ENCODE results near the gene CORO6.

The CORO6 gene

GRCh38 chr17:29574732-29575510 lies 47.8 kb downstream of the CORO6 start:
- Histone ChIP-seq H3F3A (ENCODE audit: low read depth) (no peaks in the 10 kb centered on the region), H3K79me2 (ENCODE audit: insufficient read depth, low read length) (no peaks in the 10 kb centered on the region; the same call in 1 of the 2 replicates), H4K20me1 (ENCODE audit: insufficient read depth, low read length, poor library complexity, severe bottlenecking) (peaks cover 6% of the 10 kb centered on the region), H2AFZ (ENCODE audit: low read length) (no peak overlapping the region), H3K4me3 (ENCODE audit: low read length, poor library complexity, severe bottlenecking) (no peak overlapping the region), H3K9ac (ENCODE audit: low read depth, low read length, poor library complexity, severe bottlenecking) (no peak overlapping the region), H3K4me2 (ENCODE audit: low read depth, low read length, poor library complexity, severe bottlenecking) (no peak overlapping the region), H3K9me2 (replicated peaks; ENCODE audit: low read depth, low read length) (no peaks in the 10 kb centered on the region), H3K36me3 (ENCODE audit: insufficient read depth, low read length) (peaks cover 52% of the 10 kb centered on the region; the same call in 1 of the 2 replicates), H3K27me3 (ENCODE audit: insufficient read depth, low read length, poor library complexity, severe bottlenecking) (no peaks in the 10 kb centered on the region), H3K9me3 (ENCODE audit: insufficient read depth, low read depth, low read length) (no peaks in the 10 kb centered on the region), H3K4me1 (ENCODE audit: insufficient read depth, low read length, poor library complexity, severe bottlenecking) (no peaks in the 10 kb centered on the region)
- TF ChIP-seq EZH2phosphoT487 (IDR thresholded peaks at IDR 0.05; ENCODE audit: borderline replicate concordance) (no peak), CTCF (conservative IDR thresholded peaks at IDR 0.05; ENCODE audit: low read length) (no peak)

- peaks cover 5% of the 10 kb centered on the region for H4K20me1 ChIP-seq (ENCODE audit: insufficient read depth, low read length, poor library complexity, severe bottlenecking)
- H2AFZ ChIP-seq (ENCODE audit: low read length) = no peak overlapping the region
- H3K9ac ChIP-seq (ENCODE audit: low read depth, low read length, poor library complexity, severe bottlenecking) = no peak overlapping the region
- no peak overlapping the region for H3K4me2 ChIP-seq (ENCODE audit: low read depth, low read length, poor library complexity, severe bottlenecking)
- no peaks in the 10 kb centered on the region for H3F3A ChIP-seq (ENCODE audit: low read depth)
- peaks cover 6% of the 10 kb centered on the region for H3K4me1 ChIP-seq (ENCODE audit: insufficient read depth, low read length, poor library complexity, severe bottlenecking)
- H3K79me2 ChIP-seq (ENCODE audit: insufficient read depth, low read length) = peaks cover 6% of the 10 kb centered on the region; the same call in 1 of the 2 replicates
- no peaks in the 10 kb centered on the region for H3K9me3 ChIP-seq (ENCODE audit: insufficient read depth, low read depth, low read length)
- H3K36me3 ChIP-seq (ENCODE audit: insufficient read depth, low read length) = peaks cover 45% of the 10 kb centered on the region; the same call in 1 of the 2 replicates
- no peak for TF ChIP-seq CTCF (conservative IDR thresholded peaks at IDR 0.05; ENCODE audit: low read length)
- no peak overlapping the region for H3K4me3 ChIP-seq (ENCODE audit: low read length, poor library complexity, severe bottlenecking)
- H3K9me2 ChIP-seq (replicated peaks; ENCODE audit: low read depth, low read length) = no peaks in the 10 kb centered on the region
- no peaks in the 10 kb centered on the region for H3K27me3 ChIP-seq (ENCODE audit: insufficient read depth, low read length, poor library complexity, severe bottlenecking)
These were observed 48.6 kb downstream of the CORO6 start for GRCh38 chr17:29573871-29574731.

GRCh38 chr17:29573558-29573869 lies 49.2 kb downstream of the CORO6 start:
- peaks cover 5% of the 10 kb centered on the region for H4K20me1 ChIP-seq (ENCODE audit: insufficient read depth, low read length, poor library complexity, severe bottlenecking)

More at GRCh38 chr17:29573558-29573869, 49.2 kb downstream of the CORO6 start:
- H3K9ac ChIP-seq (ENCODE audit: low read depth, low read length, poor library complexity, severe bottlenecking) = no peak overlapping the region
- H3F3A ChIP-seq (ENCODE audit: low read depth) = no peaks in the 10 kb centered on the region
- H3K36me3 ChIP-seq (ENCODE audit: insufficient read depth, low read length) = peaks cover 41% of the 10 kb centered on the region; the same call in 1 of the 2 replicates
- peaks cover 6% of the 10 kb centered on the region; the same call in 1 of the 2 replicates for H3K79me2 ChIP-seq (ENCODE audit: insufficient read depth, low read length)
- no peaks in the 10 kb centered on the region for H3K9me3 ChIP-seq (ENCODE audit: insufficient read depth, low read depth, low read length)
- peaks cover 6% of the 10 kb centered on the region for H3K4me1 ChIP-seq (ENCODE audit: insufficient read depth, low read length, poor library complexity, severe bottlenecking)
- TF ChIP-seq CTCF (conservative IDR thresholded peaks at IDR 0.05; ENCODE audit: low read length) = no peak
- TF ChIP-seq EZH2phosphoT487 (IDR thresholded peaks at IDR 0.05; ENCODE audit: borderline replicate concordance) = no peak
- H3K4me2 ChIP-seq (ENCODE audit: low read depth, low read length, poor library complexity, severe bottlenecking) = no peak overlapping the region
- H3K4me3 ChIP-seq (ENCODE audit: low read length, poor library complexity, severe bottlenecking) = no peak overlapping the region
- H3K27me3 ChIP-seq (ENCODE audit: insufficient read depth, low read length, poor library complexity, severe bottlenecking) = no peaks in the 10 kb centered on the region
- no peaks in the 10 kb centered on the region for H3K9me2 ChIP-seq (replicated peaks; ENCODE audit: low read depth, low read length)
- no peak overlapping the region for H2AFZ ChIP-seq (ENCODE audit: low read length)

All from Loucy (cell line).